T-cell (primary cell): ENCODE data around the gene IPMK. TPM values are rescaled to one million over a fixed set of nuclear protein-coding genes. Genes with fewer than 3 reads are reported as not detected.
A peak's percentile ranks its signal among the peaks of the same experiment; 100 is the strongest.

Source experiments
- ATAC-seq, 4 experiments: fragments of 200-7000 bp in 3 of 4; fragments of 150-1000 bp in 1 of 4; cut with Tn5 transposase; replicated peaks in 1 of 4; 1 replicate in 3 of 4; 2 replicates in 1 of 4; pipeline ENCODE4 v1.10.0; 2021; ENCODE audit warnings: moderate library complexity in 3 of 4, mild to moderate bottlenecking in 2 of 4, moderate number of reproducible peaks in 1 of 4
- CTCF ChIA-PET, 2 donors: fragments of 300-600 bp; sonication (Branson Sonifier 250); formaldehyde crosslinking; loops; one replicate each; lab custom pipeline; 2022; ENCODE audit warnings: antibody characterized with exemption in 2 of 2; lab: Charles Lee
- POLR2A ChIA-PET, 2 donors: fragments of 300-600 bp; sonication (Branson Sonifier 250); formaldehyde crosslinking; loops; one replicate each; lab custom pipeline; 2022; ENCODE audit warnings: antibody characterized with exemption in 2 of 2; lab: Charles Lee
- DNase-seq, 35 experiments: peaks; one replicate each; pipeline versions ENCODE4 v3.0.0 to v3.0.0-alpha.2; 2013 to 2023
- H3K27ac ChIP-seq: one replicate; pipeline ENCODE4 v1.5.1; 2013; ENCODE audit warnings: low read length
- H3K27me3 ChIP-seq, 2 experiments: replicated peaks in 1 of 2; 1 replicate in 1 of 2; 2 replicates in 1 of 2; pipeline versions ENCODE4 v1.6.1 to v1.7.0; 2013; ENCODE audit warnings: low read length in 1 of 2, mixed read lengths in 1 of 2; ENCODE audit not compliant: control insufficient read depth in 2 of 2, insufficient read depth in 2 of 2; ENCODE audit errors: extremely low read depth in 1 of 2
- H3K36me3 ChIP-seq, 2 donors: 1 replicate in 1 of 2; 2 replicates in 1 of 2; pipeline versions ENCODE4 v1.6.1 to v1.7.0; 2013; ENCODE audit warnings: low read length in 1 of 2; ENCODE audit not compliant: control insufficient read depth in 2 of 2, insufficient read depth in 1 of 2; ENCODE audit errors: extremely low read depth in 1 of 2
- H3K4me1 ChIP-seq, 2 experiments: 1 replicate in 1 of 2; 2 replicates in 1 of 2; pipeline versions ENCODE4 v1.6.1 to v1.7.0; 2013; ENCODE audit warnings: low read length in 2 of 2, mixed read lengths in 1 of 2; ENCODE audit not compliant: insufficient read depth in 2 of 2, control insufficient read depth in 1 of 2; ENCODE audit errors: extremely low read depth in 1 of 2
- H3K4me3 ChIP-seq, 2 donors: 1 replicate in 1 of 2; 2 replicates in 1 of 2; pipeline versions ENCODE4 v1.5.1 to v1.7.0; 2013; ENCODE audit warnings: mild to moderate bottlenecking in 2 of 2, low read length in 1 of 2, moderate library complexity in 1 of 2; ENCODE audit not compliant: control insufficient read depth in 1 of 2; ENCODE audit errors: extremely low read depth in 1 of 2
- H3K9me3 ChIP-seq: 2 replicates; pipeline ENCODE4 v1.7.0; 2013
- H3K27ac Mint-ChIP-seq, 2 donors: one replicate each; pipeline ENCODE4 v1.8.0; 2020 to 2021; ENCODE audit warnings: mild to moderate bottlenecking in 2 of 2, mixed read lengths in 2 of 2
- H3K27me3 Mint-ChIP-seq, 2 donors: one replicate each; pipeline ENCODE4 v1.8.0; 2021 to 2022; ENCODE audit warnings: mixed read lengths in 2 of 2
- H3K36me3 Mint-ChIP-seq: one replicate; pipeline ENCODE4 v1.8.0; 2021; ENCODE audit warnings: mixed read lengths
- H3K4me1 Mint-ChIP-seq, 3 donors: one replicate each; pipeline ENCODE4 v1.8.0; 2020 to 2022; ENCODE audit warnings: mixed read lengths in 3 of 3, mild to moderate bottlenecking in 1 of 3
- H3K4me3 Mint-ChIP-seq, 3 donors: one replicate each; pipeline ENCODE4 v1.8.0; 2020 to 2022; ENCODE audit warnings: mild to moderate bottlenecking in 3 of 3, mixed read lengths in 3 of 3, moderate library complexity in 3 of 3
- H3K9me3 Mint-ChIP-seq, 3 donors: one replicate each; pipeline ENCODE4 v1.8.0; 2020 to 2022; ENCODE audit warnings: mixed read lengths in 3 of 3
- WGBS: methylation state at CpG from one replicate; pipeline ENCODE4 v1.1.5; 2013; ENCODE audit warnings: missing lambda C conversion rate; ENCODE audit not compliant: insufficient coverage; 5-methylcytosine and 5-hydroxymethylcytosine counted together
- total RNA-seq, 35 experiments: library from RNA in 6 of 35; stranded (reverse) in 6 of 35; fragments of 120-200 nt in 1 of 35; gene quantifications; one replicate each; pipeline versions ENCODE4 v1.2.1 to v1.2.4 and lab custom pipeline; 2013 to 2026

The IPMK gene
- total RNA-seq (1 to 10 TPM; 3.7 to 5.3 (median 4.3) TPM), total RNA-seq (lab: John Stamatoyannopoulos, UW) (14.7 to 45.6 (median 23.4) reads per million in 29 experiments)
- 5.9 TPM for total RNA-seq (2013)

- H3K9me3 ChIP-seq, result no peaks in the 10 kb centered on the region
- Mint-ChIP-seq H3K4me1 (peaks cover 50 to 53% (median 51%) of the 10 kb centered on the region in 3 donors), H3K27ac (peak within 1 kb of the TSS; percentile 91 to 94), H3K4me3 (peak within 1 kb of the TSS; percentile 96 to 99 (median 97)), H3K27me3 (no peaks in the 10 kb centered on the region), H3K36me3 (no peaks in the 10 kb centered on the region), H3K9me3 (no peaks in the 10 kb centered on the region)
- H3K4me3 ChIP-seq, result peak within 1 kb of the TSS; percentile 74 to 98
- ATAC-seq, result peak; percentile 71 to 75 (median 74)
- CTCF ChIA-PET, result interaction anchor here (0.6 to 2.3 kb wide), 4 partner anchors 23 to 118 kb away, joined by 3 to 15 read pairs (median 4); partner anchors contain the start of gene TFAM (in 1 of the 2)
- POLR2A ChIA-PET, result no interaction called here
- H3K27ac ChIP-seq, result peak within 1 kb of the TSS; percentile 85
- peaks cover 21 to 29% of the 10 kb centered on the region in 2 experiments for H3K4me1 ChIP-seq
- H3K27me3 ChIP-seq, result no peaks in the 10 kb centered on the region
- peak; percentile 87 to 97 (median 93) for DNase-seq
- H3K36me3 ChIP-seq, result no peaks in the 10 kb centered on the region
- under 1% methylated on average over 74 of the region's 76 CpGs for WGBS
Measured at GRCh38 chr10:58267713-58268453, at the start of gene IPMK. TSS of gene IPMK (minus strand) at chr10:58267894. CDS start at chr10:58267611, 283 bp downstream.

- Mint-ChIP-seq H3K36me3 (no peaks in the 10 kb centered on the region), H3K4me3 (no peak overlapping the region), H3K9me3 (no peaks in the 10 kb centered on the region), H3K4me1 (no peaks in the 10 kb centered on the region), H3K27ac (no peak overlapping the region), H3K27me3 (peaks cover 0 to 3% of the 10 kb centered on the region in 2 donors)
- H3K4me1 ChIP-seq, result no peaks in the 10 kb centered on the region
- H3K4me3 ChIP-seq, result no peak overlapping the region
- no peaks in the 10 kb centered on the region for H3K27me3 ChIP-seq
- no peak for ATAC-seq
- ChIA-PET CTCF (no interaction called here), POLR2A (no interaction called here)
- no peak for DNase-seq
- H3K36me3 ChIP-seq, result no peaks in the 10 kb centered on the region
- no peak overlapping the region for H3K27ac ChIP-seq
- no peaks in the 10 kb centered on the region for H3K9me3 ChIP-seq
Measured at GRCh38 chr10:58316874-58317273, 49.2 kb upstream of the IPMK start.

- ATAC-seq, result no peak
- no peak for DNase-seq
- Mint-ChIP-seq H3K4me1 (no peaks in the 10 kb centered on the region), H3K9me3 (no peaks in the 10 kb centered on the region), H3K36me3 (no peaks in the 10 kb centered on the region), H3K27ac (no peak overlapping the region), H3K4me3 (no peak overlapping the region), H3K27me3 (peaks cover 16 to 22% of the 10 kb centered on the region in 2 donors)
- CTCF ChIA-PET, result no interaction called here
- Histone ChIP-seq H3K4me1 (no peaks in the 10 kb centered on the region), H3K4me3 (no peak overlapping the region), H3K9me3 (no peaks in the 10 kb centered on the region), H3K27me3 (no peaks in the 10 kb centered on the region), H3K27ac (no peak overlapping the region), H3K36me3 (no peaks in the 10 kb centered on the region)
- POLR2A ChIA-PET, result no interaction called here
Measured at GRCh38 chr10:58311026-58311425, 43.3 kb upstream of the IPMK start.

GRCh38 chr10:58307676-58308075 lies 40.0 kb upstream of the IPMK start:
- peaks cover 3 to 7% of the 10 kb centered on the region in 2 experiments for H3K27me3 ChIP-seq
- Mint-ChIP-seq H3K9me3 (no peaks in the 10 kb centered on the region), H3K27ac (no peak overlapping the region), H3K4me3 (no peak overlapping the region), H3K4me1 (no peaks in the 10 kb centered on the region), H3K27me3 (peaks cover 26 to 29% of the 10 kb centered on the region in 2 donors), H3K36me3 (no peaks in the 10 kb centered on the region)
- ATAC-seq (no peak), DNase-seq (no peak)
- ChIA-PET POLR2A (no interaction called here), CTCF (interaction anchor here (0.5 to 2.0 kb wide), 4 partner anchors 79 to 347 kb away, joined by 3 to 5 read pairs (median 3); no protein-coding TSS in a partner anchor)
- no peaks in the 10 kb centered on the region for H3K36me3 ChIP-seq
- 100% methylated on average over 1 of the region's 3 CpGs for WGBS
- no peaks in the 10 kb centered on the region for H3K9me3 ChIP-seq
- no peak overlapping the region for H3K4me3 ChIP-seq
- H3K27ac ChIP-seq, result no peak overlapping the region
- H3K4me1 ChIP-seq, result no peaks in the 10 kb centered on the region

DNA sequence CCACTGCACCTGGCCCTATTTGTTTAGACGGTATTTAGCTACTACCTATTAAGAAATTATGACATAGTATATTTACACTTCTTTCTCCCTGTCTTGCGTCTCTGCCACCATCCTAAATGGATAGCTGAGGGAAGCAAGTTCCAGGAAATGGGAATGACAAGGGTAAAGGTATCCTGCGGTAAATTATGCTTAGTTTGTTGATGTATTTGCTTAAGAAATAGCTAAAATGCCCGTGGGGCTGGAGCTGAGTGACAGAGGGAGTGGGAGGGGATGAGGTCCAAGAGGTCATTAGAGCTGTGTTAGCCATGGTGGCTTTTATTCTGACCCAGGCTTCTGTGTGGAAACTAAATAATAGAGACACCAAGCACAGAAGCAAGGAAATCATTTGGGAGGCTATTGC lies 38.1 kb upstream of the IPMK start:
- DNase-seq (no peak), ATAC-seq (no peak)
- POLR2A ChIA-PET, result no interaction called here
- H3K4me3 ChIP-seq, result no peak overlapping the region
- no peaks in the 10 kb centered on the region for H3K4me1 Mint-ChIP-seq
- H3K9me3 Mint-ChIP-seq, result no peaks in the 10 kb centered on the region
- no peaks in the 10 kb centered on the region for H3K9me3 ChIP-seq
- no peak overlapping the region for H3K27ac Mint-ChIP-seq
- peaks cover 3 to 7% of the 10 kb centered on the region in 2 experiments for H3K27me3 ChIP-seq
- no peak overlapping the region for H3K27ac ChIP-seq
- 30% methylated on average over 1 of the region's 4 CpGs for WGBS
- H3K27me3 Mint-ChIP-seq, result peaks cover 26 to 30% of the 10 kb centered on the region in 2 donors
- no peak overlapping the region for H3K4me3 Mint-ChIP-seq
- no peaks in the 10 kb centered on the region for H3K4me1 ChIP-seq
- CTCF ChIA-PET, result interaction anchor here (0.5 to 0.6 kb wide), 2 partner anchors 149 to 969 kb away, joined by 3 to 4 read pairs; no protein-coding TSS in a partner anchor
- H3K36me3 Mint-ChIP-seq, result no peaks in the 10 kb centered on the region
- no peaks in the 10 kb centered on the region for H3K36me3 ChIP-seq

DNA sequence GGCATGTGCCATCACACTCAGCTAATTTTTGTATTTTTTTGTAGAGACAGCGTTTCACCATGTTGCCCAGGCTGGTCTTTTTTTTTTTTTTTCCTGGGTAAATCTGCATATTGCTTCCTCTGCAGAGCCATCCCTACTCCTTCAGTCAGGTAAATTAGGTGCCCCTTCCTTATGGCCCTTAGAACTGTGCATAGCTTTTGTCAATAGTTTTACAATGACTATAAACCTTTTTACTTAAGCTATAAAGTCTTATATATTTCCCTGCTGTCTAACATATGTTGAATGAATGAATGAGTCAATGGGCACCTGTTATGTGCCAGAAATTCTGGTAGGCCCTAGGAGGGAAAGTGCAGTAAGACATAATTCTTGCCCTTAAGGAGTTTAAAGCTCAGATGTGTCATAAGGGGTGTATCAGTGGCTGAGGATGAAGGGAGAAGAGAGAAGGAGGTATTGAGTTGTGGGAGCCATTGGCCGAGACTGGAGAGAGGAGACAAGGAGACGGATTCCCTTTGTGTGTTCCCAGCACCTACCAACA lies 36.5 kb upstream of the IPMK start:
- H3K27ac Mint-ChIP-seq, result no peak overlapping the region
- DNase-seq (no peak), ATAC-seq (no peak)
- POLR2A ChIA-PET, result no interaction called here
- peaks cover 22 to 25% of the 10 kb centered on the region in 2 donors for H3K27me3 Mint-ChIP-seq
- H3K4me3 ChIP-seq, result no peak overlapping the region
- no peaks in the 10 kb centered on the region for H3K9me3 Mint-ChIP-seq
- no peaks in the 10 kb centered on the region for H3K36me3 Mint-ChIP-seq
- H3K27ac ChIP-seq, result no peak overlapping the region
- no peak overlapping the region for H3K4me3 Mint-ChIP-seq
- WGBS, result no CpG with 5 or more reads among the region's 3 CpGs
- peaks cover 0 to 4% (median 3%) of the 10 kb centered on the region in 3 donors for H3K4me1 Mint-ChIP-seq
- no peaks in the 10 kb centered on the region for H3K9me3 ChIP-seq
- peaks cover 3 to 7% of the 10 kb centered on the region in 2 experiments for H3K27me3 ChIP-seq
- H3K36me3 ChIP-seq, result no peaks in the 10 kb centered on the region
- H3K4me1 ChIP-seq, result peaks cover 0 to 2% of the 10 kb centered on the region in 2 experiments
- CTCF ChIA-PET, result interaction anchor here (0.6 to 0.9 kb wide), 7 partner anchors 9 to 1310 kb away, joined by 3 to 6 read pairs (median 3); no protein-coding TSS in a partner anchor
